ENCODE measurements around the gene MRM3.

MRM3 gene

DNA sequence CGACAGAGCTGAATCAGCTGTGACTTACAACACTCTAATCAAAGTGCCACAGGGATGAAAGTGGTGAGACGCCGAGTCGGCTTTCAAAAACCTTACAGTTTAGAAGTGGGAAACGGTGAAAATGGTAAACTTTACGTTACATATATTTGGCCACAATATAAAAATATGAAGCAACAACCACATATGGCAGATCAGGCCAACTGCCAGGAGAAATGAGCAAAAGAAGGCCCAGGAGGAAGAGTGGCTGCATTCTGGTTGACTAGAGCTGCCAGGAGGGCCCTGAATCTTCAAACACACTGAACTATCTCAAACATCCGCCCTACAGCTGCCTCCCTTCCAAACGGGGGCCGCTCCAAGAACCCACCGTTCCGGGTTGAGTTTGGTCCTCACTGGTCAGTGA lies 56.3 kb downstream of the MRM3 start:
- TF ChIP-seq, protein P1, sequence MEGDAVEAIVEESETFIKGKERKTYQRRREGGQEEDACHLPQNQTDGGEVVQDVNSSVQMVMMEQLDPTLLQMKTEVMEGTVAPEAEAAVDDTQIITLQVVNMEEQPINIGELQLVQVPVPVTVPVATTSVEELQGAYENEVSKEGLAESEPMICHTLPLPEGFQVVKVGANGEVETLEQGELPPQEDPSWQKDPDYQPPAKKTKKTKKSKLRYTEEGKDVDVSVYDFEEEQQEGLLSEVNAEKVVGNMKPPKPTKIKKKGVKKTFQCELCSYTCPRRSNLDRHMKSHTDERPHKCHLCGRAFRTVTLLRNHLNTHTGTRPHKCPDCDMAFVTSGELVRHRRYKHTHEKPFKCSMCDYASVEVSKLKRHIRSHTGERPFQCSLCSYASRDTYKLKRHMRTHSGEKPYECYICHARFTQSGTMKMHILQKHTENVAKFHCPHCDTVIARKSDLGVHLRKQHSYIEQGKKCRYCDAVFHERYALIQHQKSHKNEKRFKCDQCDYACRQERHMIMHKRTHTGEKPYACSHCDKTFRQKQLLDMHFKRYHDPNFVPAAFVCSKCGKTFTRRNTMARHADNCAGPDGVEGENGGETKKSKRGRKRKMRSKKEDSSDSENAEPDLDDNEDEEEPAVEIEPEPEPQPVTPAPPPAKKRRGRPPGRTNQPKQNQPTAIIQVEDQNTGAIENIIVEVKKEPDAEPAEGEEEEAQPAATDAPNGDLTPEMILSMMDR (IDR thresholded peaks at IDR 0.05; ENCODE audit: poor library complexity, severe bottlenecking): no peak
- Histone ChIP-seq H3K9me3 (ENCODE audit: severe bottlenecking) (no peaks in the 10 kb centered on the region), H3K27ac (ENCODE audit: poor library complexity, severe bottlenecking) (no peak overlapping the region), H3K4me1 (ENCODE audit: insufficient read depth, poor library complexity, severe bottlenecking) (no peaks in the 10 kb centered on the region), H3K4me3 (ENCODE audit: severe bottlenecking) (no peak overlapping the region), H3K27me3 (ENCODE audit: insufficient read depth, poor library complexity, severe bottlenecking) (no peaks in the 10 kb centered on the region), H3K36me3 (ENCODE audit: low read depth) (no peaks in the 10 kb centered on the region; the same call in none of the 2 replicates)
- DNase-seq (ENCODE audit: low spot score) (no peak), ATAC-seq (ENCODE audit: low read depth) (no peak)

DNA sequence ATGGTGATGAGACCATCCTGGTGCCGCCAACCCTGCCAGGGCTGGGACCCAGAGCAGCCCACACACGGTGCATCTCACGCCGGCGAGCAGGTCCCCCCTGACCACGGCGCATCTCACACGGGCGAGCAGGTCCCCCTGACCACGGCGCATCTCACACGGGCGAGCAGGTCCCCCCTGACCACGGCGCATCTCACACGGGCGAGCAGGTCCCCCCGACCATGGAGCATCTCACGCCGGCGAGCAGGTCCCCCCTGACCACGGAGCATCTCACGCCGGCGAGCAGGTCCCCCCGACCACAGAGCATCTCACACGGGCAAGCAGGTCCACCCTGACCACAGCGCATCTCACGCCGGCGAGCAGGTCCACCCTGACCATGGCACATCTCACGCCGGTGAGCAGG lies 59.2 kb downstream of the MRM3 start:
- Histone ChIP-seq H3K4me1 (ENCODE audit: insufficient read depth, poor library complexity, severe bottlenecking) (no peaks in the 10 kb centered on the region), H3K27ac (ENCODE audit: poor library complexity, severe bottlenecking) (no peak overlapping the region), H3K9me3 (ENCODE audit: severe bottlenecking) (no peaks in the 10 kb centered on the region), H3K36me3 (ENCODE audit: low read depth) (no peaks in the 10 kb centered on the region; the same call in none of the 2 replicates), H3K27me3 (ENCODE audit: insufficient read depth, poor library complexity, severe bottlenecking) (no peaks in the 10 kb centered on the region), H3K4me3 (ENCODE audit: severe bottlenecking) (no peak overlapping the region)
- ATAC-seq (ENCODE audit: low read depth) (no peak), DNase-seq (ENCODE audit: low spot score) (no peak)
- TF ChIP-seq, protein P1 (IDR thresholded peaks at IDR 0.05; ENCODE audit: poor library complexity, severe bottlenecking): no peak
